ENCODE data around the gene ERMP1.
"Not testable (repeated sequence)": the region's sequence is repeated elsewhere in the genome, so short reads cannot be mapped to it uniquely, and the experiment has no call there.

DNA sequence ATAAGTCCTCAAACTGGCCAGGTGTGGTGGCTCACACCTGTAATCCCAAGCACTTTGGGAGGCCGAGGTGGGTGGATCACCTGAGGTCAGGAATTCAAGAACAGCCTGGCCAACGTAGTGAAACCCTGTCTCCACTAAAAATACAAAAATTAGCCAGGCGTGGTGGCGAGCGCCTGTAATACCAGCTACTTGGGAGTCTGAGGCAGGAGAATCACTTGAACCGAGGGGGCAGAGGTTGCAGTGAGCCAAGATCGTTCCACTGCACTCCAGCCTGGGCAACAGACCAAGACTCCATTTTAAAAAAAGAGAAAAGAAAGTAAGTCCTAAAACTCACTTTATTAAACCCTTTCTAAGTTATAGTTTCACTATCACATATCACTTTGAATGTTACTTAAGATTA is 32.5 kb downstream of the ERMP1 start:
- not testable (repeated sequence) for TF ChIP-seq EZH2phosphoT487 (IDR thresholded peaks at IDR 0.05; ENCODE audit: borderline replicate concordance)
- TF ChIP-seq, protein P1, sequence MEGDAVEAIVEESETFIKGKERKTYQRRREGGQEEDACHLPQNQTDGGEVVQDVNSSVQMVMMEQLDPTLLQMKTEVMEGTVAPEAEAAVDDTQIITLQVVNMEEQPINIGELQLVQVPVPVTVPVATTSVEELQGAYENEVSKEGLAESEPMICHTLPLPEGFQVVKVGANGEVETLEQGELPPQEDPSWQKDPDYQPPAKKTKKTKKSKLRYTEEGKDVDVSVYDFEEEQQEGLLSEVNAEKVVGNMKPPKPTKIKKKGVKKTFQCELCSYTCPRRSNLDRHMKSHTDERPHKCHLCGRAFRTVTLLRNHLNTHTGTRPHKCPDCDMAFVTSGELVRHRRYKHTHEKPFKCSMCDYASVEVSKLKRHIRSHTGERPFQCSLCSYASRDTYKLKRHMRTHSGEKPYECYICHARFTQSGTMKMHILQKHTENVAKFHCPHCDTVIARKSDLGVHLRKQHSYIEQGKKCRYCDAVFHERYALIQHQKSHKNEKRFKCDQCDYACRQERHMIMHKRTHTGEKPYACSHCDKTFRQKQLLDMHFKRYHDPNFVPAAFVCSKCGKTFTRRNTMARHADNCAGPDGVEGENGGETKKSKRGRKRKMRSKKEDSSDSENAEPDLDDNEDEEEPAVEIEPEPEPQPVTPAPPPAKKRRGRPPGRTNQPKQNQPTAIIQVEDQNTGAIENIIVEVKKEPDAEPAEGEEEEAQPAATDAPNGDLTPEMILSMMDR (conservative IDR thresholded peaks at IDR 0.05; ENCODE audit: low read length), result not testable (repeated sequence)

Data from Loucy (cell line).